CD4-positive, alpha-beta T cell treated with Interleukin-4 for 1 hour (primary cell): Measurements from ENCODE around the gene AMZ1.
A peak's percentile ranks its signal among the peaks of the same experiment; 100 is the strongest.

Experiments
- DNase-seq, 2 donors: peaks; one replicate each; pipeline ENCODE4 v3.0.0-alpha.2; 2020 to 2022

The AMZ1 gene

GRCh38 chr7:2687881-2688318 lies at the start of gene AMZ1:
TSS of gene AMZ1 (plus strand) at chr7:2688202. CDS start at chr7:2700452, 12,250 bp downstream.
- DNase-seq = no peak

GRCh38 chr7:2638224-2638991 lies 49.6 kb upstream of the AMZ1 start:
- no peak for DNase-seq

GRCh38 chr7:2639181-2639681 lies 48.8 kb upstream of the AMZ1 start:
- no peak for DNase-seq

GRCh38 chr7:2639695-2640481 lies 48.1 kb upstream of the AMZ1 start:
- no peak for DNase-seq

- DNase-seq = no peak
Observed at GRCh38 chr7:2640482-2640830, 47.5 kb upstream of the AMZ1 start.

GRCh38 chr7:2640846-2641316 lies 47.1 kb upstream of the AMZ1 start:
- no peak for DNase-seq

- DNase-seq = peak in 1 of 2 donors; percentile 62
Observed at GRCh38 chr7:2641406-2642393, 46.3 kb upstream of the AMZ1 start.

- DNase-seq = no peak
Observed at GRCh38 chr7:2643386-2644219, 44.4 kb upstream of the AMZ1 start.

- DNase-seq = no peak
Observed at GRCh38 chr7:2644220-2644561, 43.8 kb upstream of the AMZ1 start.

- DNase-seq = no peak
Observed at GRCh38 chr7:2644562-2645273, 43.3 kb upstream of the AMZ1 start.

- DNase-seq = peak; percentile 46 to 48
Observed at GRCh38 chr7:2645274-2645868, 42.6 kb upstream of the AMZ1 start.

- no peak for DNase-seq
Observed at GRCh38 chr7:2646336-2646679, 41.7 kb upstream of the AMZ1 start.

- no peak for DNase-seq
Observed at GRCh38 chr7:2646680-2647571, 41.1 kb upstream of the AMZ1 start.

- peak; percentile 6 to 70 for DNase-seq
Observed at GRCh38 chr7:2647594-2648172, 40.3 kb upstream of the AMZ1 start.

- no peak for DNase-seq
Observed at GRCh38 chr7:2649139-2649838, 38.7 kb upstream of the AMZ1 start.

GRCh38 chr7:2649991-2650390 lies 38.0 kb upstream of the AMZ1 start:
- DNase-seq = no peak

GRCh38 chr7:2650451-2650850 lies 37.6 kb upstream of the AMZ1 start:
- no peak for DNase-seq

GRCh38 chr7:2651336-2651735 lies 36.7 kb upstream of the AMZ1 start:
- DNase-seq = no peak
